HG03196 (cell line): ENCODE data around the gene PABPC1L2A.
"Not testable (repeated sequence)": the region's sequence is repeated elsewhere in the genome, so short reads cannot be mapped to it uniquely, and the experiment has no call there.

Experiments used
- ATAC-seq: cut with Tn5 transposase; IDR thresholded peaks from one replicate; pipeline ENCODE4 v1.9.1; 2021; ENCODE audit not compliant: unreplicated experiment

PABPC1L2A gene

DNA sequence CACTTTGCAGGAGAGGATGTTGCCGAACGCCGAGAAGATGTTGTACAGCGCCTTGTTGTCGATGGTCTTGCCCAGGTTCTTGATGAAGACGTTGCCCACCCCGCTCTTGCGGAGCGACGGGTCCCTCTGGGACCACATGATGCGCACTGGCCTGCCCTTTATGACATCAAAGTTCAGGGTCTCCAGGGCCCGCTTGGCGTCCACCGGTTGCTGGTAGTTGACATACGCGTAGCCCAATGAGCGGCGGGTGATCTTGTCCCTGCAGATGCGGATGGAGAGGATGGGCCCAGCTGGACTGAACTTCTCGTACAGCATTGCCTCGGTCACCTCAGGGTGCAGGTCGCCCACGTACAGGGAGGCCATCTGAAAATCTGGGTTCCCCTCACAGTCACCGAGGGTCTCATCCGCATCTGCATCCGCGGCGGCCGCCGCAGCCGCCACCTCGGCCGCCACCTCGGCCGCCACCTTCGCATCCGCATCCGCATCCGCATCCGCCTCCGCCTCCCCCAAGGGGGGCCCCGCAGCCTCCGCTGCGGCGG lies at the start of gene PABPC1L2A:
PABPC1L2A (minus strand) TSS at position 489 of the 539 bp plus-strand sequence; CDS start at position 363, 126 bp downstream.
- not testable (repeated sequence) for ATAC-seq

DNA sequence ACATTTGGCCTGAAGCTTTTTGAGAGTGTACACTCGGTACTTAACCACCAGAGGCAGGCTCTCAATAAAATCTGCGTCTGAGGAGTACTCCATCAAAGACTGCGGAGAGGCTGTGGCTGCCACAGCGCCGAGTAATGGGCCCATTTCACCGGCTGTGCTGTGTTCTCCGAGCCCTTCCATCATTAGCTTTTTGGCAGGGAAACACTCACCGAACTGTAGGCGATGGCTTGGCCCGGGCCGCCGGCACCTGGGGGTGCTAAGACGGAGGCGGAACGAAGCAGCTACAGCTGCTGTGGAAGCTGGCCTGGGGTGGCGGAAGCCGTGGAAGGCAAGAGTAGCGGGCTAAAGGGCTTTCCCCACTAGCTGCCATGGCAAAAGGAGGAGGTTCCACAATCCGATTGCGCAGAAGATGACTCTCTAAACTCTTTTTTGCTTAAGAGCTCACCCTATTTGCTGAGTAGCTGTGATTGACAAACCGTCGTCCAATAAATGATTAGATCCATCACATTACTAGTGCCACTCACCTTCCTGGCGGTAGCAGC lies 48.5 kb upstream of the PABPC1L2A start:
- no peak for ATAC-seq

DNA sequence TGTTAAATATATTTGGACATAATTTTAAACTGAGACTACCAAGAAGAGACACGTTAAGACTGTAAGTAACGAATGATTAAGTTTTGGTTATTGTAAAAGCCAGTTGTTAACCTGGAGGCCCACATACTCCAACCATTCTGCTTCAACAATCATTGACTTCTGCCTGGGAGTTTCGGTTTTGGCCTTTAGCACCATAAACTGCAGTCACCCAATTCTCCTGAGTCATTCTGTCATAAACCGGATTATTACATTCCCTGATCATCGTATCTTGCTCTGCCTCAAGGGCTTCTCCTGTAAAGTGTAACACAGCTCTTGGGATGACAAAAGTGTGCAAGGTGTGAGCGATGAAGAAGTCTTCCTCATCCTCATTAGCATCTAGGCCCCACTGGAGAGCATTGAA lies 46.9 kb upstream of the PABPC1L2A start:
- ATAC-seq: no peak

GRCh38 chrX:73099505-73099904 lies 20.2 kb upstream of the PABPC1L2A start:
- not testable (repeated sequence) for ATAC-seq

DNA sequence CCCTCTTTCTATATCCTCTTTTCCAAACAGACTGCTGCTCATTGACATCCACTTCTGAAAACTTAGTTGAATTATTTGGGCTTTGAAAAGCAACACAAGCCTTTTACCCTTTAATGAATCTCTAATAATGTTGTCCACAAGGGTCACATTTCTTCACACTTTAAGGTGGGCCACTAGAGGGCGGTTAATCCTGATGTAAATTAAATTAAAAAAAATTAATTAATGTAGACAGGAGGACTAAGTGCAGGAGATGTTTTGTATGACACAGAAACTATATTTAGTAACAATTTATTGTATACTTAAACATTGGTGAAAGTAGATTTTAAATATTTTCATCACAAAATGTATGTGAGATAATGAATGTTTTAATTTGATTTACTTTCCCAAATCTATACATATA lies 7.5 kb upstream of the PABPC1L2A start:
- not testable (repeated sequence) for ATAC-seq

GRCh38 chrX:73079884-73080283 lies 572 bp upstream of the PABPC1L2A start:
- not testable (repeated sequence) for ATAC-seq

DNA sequence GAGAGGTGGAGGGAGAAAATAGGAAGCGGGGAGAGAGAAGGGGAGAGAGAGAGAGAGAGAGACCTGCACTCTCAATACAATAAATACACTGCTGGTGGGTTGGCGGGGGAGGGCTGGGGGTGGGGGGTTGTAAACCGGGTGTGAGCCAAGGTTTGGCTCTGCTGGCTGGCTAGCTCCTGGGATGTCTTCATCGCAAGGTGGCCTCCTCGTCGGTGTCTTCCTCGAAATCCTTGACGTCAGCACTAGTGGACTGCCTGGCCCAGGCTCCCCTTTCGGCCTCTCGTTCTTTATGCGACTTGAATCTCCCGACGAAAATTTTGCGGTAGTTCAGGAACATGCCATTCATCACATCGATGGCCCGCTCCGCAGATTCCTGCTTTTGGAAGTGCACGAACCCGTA lies 715 bp downstream of the PABPC1L2A start:
- ATAC-seq: not testable (repeated sequence)

DNA sequence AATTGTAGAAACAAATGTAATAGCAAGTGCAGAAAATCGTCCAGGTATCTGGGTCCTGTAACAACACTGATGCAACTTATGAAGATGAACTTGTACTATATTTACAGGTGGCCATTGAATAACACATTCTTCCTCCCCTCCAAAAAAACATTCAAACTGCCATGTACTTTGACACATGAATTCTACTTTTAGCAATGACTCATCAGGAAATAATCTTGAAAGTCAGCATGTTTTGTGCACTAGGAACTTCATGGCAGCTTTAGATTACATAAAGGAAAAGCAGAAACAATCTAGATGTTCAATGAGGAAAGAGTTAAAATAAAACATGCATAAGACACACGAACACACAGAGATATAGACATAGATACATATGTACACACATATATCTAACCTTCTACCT lies 2.5 kb downstream of the PABPC1L2A start:
- no peak for ATAC-seq

GRCh38 chrX:73069365-73070035 lies 9.8 kb downstream of the PABPC1L2A start:
- no peak for ATAC-seq

GRCh38 chrX:73068467-73069364 lies 10.6 kb downstream of the PABPC1L2A start:
- ATAC-seq: no peak

DNA sequence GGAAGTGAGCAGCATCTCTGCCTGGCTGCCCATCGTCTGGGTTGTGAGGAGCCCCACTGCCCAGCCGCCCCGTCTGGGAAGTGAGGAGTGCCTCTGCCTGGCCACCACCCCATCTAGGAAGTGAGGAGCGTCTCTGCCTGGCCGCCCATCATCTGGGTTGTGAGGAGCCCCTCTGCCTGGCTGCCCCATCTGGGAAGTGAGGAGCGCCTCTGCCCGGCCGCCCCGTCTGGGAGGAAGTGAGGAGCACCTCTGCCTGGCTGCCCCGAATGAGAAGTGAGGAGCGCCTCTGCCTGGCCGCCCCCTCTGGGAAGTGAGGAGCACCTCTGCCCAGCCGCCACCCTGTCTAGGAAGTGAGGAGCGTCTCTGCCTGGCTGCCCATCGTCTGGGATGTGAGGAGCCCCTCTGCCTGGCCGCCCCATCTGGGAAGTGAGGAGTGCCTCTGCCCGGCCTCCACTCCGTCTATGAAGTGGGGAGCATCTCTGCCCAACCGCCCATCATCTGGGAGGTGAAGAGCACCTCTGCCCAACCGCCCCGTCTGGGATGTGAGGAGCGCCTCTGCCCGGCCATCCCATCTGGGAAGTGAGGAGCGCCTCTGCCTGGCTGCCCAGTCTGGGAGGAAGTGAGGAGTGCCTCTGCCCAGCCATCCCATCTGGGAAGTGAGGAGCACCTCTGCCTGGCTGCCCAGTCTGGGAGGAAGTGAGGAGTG lies 11.4 kb downstream of the PABPC1L2A start:
- ATAC-seq: not testable (repeated sequence)

GRCh38 chrX:73028876-73029275 lies 50.4 kb downstream of the PABPC1L2A start:
- ATAC-seq: no peak
